LHCN-M2 (cell line): ENCODE measurements around the gene C10orf53. TPM values are rescaled to one million over a fixed set of nuclear protein-coding genes. Genes with fewer than 3 reads are reported as not detected.
"Not testable (repeated sequence)": the region's sequence is repeated elsewhere in the genome, so short reads cannot be mapped to it uniquely, and the experiment has no call there.

Experiments
- DNase-seq: peaks from one replicate; pipeline ENCODE4 v3.0.0-alpha.2; 2012; ENCODE audit warnings: low read depth
- total RNA-seq: library from RNA; depleted of rRNA; stranded (reverse); fragments of >200 nt; gene quantifications from 2 replicates; pipeline ENCODE4 v1.2.3, GENCODE V29; 2014

Gene C10orf53
- total RNA-seq, 1 experiment from 2014 or later: not detected

DNA sequence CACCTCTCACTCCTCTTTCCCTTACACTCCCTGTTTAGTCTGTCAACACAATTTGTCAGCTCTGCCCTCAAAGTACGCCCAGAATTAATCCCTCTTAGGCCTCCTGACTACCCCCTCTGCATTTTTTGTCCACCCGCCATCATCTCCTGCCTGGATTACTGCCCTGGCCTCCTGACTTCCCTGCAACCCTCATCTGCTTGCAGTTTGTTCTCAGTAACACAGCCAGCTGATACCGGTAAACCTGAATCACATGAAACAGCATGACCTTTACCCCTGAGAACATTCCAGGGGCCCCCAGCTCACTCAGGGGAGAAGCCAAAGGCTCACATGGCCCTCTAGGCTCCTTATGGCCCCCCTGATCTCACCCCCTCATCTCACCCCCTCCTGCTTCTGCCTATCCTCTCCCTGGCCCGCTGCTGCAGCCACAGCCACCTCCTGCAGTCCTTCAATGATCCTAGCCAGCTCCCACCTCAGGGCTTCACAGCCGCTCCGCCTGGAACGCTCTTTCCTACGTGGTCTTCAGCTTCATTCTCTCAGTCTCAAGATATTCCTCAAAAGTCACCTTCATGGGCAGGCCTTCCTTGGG, 8.9 kb downstream of the C10orf53 start:
- no peak for DNase-seq

DNA sequence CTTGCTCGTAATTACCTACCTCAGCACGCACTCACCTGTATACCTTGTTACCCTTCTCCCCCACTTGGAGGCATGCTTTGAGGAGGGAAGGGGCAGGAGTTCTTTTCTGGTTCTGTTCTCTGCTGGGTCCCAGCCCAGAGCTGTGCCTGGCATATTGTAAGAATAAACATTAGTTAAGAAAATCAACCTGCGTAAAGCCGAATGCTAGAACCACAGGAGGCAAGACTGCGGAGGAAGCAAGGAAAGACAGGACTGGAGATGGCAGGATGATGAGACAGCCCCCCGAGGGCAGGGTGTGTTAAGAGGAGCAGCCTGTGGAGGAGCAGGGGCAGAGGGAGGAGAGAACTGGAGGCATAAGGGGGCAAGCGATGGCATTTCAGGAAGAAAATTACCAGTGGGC, 9.5 kb downstream of the C10orf53 start:
- DNase-seq: no peak

DNA sequence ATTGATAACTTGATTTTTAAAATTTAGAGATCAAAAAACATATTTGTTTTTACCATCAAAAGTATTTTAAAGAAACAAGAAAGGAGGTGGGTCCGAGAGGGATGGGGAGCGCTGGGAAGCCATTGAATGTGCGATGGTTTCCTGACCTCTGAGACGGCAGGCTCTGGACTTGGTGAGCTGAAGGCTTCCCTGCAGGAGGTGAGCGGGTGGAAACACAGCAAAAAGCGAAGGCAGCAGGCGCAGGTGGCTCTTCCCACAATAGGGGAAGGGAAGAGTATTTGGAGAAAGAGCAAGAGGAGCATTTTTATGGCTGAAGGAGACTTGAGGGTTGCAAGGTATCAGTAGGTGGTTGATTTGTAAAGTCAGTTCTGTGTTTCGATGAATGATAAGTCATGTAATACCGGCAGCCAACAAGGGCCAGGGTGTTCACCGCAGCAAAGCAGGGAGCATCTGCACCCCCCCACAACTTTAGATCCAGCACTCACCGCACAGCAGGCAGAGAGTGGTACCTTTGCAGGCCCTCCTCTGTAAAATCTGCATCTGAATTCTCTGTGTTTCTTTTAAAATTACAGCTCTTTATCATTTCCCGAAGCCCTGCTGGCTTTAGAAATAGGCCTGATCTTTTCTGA, 10.5 kb downstream of the C10orf53 start:
- no peak for DNase-seq

DNA sequence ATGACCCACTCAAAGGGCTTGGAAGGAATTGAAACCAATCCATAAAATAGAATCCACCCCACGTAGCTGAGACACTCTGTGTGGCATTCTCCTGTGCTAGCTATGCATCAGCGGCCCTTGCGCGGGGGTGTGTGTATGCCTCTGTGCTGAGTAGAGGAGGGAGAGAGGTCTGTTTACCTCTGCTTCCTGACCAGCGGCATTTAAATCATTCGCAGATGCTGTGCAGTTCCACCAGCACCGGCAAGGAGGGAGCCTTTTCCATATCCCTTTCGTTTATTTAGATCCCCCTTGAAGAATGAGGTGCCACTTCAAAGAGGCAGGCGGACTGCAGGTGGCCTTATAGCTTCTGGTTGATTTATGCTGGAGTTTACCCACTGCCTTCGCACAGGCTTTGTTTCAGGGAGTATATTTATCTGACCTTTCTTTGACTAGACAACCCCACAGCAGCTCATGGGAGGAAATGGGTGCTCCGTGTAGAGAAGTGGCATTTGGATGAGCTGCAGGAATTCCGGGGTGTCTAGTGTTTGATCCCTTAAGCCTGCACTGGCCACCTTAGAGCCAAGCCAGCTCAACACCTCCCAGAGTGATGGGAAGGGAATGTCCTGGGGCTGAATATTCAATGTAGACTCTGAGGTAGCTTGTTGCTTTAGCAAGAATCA, 11.4 kb downstream of the C10orf53 start:
- no peak for DNase-seq

DNA sequence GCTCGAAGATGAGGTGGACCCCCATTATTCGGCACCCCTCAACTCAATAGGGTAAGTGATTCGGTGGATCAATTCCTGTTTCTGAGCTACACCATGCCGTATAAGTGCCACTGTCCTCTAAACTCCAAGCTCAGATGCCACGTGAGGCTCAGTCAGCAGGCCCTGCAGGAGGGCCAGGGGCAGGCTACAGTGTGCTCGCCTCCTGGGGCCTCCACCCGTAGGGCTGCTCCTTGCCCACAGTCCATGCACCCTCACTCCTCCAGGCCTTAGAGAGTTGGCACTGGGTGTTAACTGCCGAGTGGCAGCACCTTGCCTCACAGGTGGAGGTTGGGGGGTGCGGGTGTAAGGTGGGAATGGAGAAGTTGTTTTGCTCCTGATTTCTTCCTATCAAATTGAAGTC, 12.1 kb downstream of the C10orf53 start:
- no peak for DNase-seq

DNA sequence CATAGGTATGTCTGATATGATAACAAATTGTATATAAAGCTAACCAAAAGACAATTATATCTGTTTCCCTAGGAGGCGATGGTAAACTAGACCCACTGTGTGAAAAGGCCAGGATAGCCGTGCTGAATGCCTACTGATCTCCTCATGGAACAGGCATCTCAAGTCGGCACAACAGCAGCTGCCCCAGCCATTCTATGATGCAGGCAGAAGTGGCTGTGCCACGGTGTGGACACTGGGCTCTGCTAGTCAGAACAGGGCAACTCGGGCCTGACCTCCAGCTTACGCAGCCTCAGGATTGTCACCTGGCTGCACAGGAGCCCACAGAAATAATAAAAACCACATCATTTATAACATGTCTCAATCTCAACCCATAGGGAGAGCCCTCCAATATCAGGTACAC, 15.0 kb downstream of the C10orf53 start:
- DNase-seq: no peak

DNA sequence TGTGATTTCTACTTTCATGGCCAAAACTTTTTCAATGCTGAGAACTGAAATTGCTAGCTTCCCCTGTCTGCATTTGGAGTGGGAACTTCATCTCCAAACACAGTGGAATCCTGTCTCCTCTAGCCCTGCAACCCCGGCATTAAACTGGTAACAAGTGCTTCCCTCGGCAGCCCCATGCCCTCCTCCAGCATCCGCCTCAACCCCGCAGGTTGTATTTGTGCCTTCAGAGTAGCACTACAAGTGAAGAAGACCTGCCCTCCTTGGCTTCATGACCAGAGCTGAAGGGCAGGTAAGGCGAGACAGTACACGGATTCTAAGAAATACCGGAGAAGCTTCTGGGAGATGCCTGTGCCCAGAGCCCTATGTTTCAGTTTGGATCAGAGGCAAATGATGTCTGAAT, 16.9 kb downstream of the C10orf53 start:
- no peak for DNase-seq

DNA sequence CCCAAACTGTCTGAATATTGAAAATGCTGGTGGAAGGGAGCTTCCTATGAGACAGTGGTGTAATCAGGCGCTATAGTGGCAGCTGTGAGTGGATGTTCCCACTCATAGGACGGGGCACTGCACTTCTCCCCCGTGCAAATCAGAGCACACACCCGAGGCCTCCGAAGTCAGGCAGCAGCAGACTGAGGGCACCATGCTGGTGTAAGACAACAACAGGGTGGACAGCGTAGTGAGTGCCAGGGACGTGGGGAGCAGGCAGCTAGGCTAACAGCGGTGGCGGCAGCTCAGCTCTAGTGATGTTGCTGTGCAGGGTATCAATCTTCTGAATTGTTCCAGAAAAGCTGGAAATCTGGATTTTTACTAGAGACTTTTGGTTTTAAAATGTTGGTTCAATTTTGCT, 19.2 kb downstream of the C10orf53 start:
- no peak for DNase-seq

DNA sequence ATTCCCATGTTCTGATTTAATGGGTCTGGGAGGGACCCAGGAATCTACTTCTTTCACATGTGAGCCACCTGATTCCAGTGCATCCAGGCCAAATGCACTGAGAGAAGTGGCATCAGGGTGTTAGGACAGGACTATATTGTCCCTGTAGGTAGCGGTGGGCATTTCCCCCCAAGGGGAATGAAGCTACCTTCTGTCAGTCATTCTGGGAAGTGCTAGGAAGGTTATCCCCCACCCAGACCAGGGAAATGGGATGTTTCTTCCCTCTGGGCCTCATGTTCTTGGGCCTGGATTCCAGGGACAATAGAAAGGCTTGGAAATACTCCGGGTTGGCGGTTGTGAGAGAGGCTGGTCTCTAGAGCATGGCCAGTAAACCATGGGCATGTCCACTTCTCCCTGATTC, 20.8 kb downstream of the C10orf53 start:
- no peak for DNase-seq

DNA sequence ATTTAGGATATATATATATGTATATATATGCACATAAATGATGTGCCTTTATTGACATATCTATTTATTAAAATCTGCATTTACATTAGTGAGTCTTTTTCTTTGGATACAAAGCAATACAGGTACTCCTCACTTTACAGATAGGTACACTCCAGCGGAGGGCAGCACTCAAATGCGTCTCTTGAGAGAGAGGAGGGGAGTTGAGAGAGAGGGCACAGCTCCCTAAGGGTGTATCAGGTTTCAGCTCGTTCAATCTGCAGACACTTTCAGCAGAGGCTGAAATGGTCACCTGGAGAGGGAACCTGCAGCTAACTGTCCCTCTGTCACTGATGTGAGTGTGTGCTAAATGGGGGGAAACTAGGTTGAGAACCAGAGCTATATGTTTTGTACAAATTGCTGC, 21.5 kb downstream of the C10orf53 start:
- no peak for DNase-seq

DNA sequence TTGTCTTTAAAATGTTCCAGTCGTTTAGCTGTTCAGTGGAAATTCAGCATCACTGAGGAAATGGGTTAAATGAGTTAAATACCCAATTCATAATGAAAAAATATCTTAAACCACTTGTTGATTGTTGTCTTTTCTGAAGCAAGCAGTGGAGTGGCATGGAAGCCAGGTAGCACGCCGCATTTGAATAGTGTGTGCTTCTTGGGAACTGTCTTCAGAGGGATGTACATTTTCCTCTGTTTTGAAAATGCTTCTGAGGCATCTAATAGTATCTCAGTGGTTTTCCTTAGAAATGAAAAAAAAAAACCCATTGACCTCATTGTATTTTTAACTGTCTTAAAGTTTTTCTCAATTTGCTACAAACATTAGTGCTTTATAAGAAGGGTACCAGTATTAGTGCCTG, 28.1 kb downstream of the C10orf53 start:
- DNase-seq: no peak

DNA sequence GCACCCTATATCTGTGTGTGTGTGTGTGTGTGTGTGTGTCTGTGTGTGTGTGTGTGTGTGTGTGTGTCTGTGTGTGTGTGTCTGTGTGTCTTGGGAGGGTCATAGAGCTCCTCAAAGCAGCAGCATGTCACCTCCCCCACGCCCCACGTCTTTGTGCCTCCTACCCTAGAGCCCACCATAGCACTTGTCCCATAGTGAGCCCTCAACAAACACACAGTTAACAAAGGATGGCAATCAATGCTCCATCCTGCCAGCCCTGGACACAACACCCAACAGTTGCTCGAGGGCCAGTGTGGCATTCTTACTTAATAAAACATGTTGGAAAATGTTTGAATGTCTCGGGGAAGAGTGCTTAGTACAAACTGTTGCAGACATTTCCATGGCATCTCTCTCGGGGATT, 30.5 kb downstream of the C10orf53 start:
- DNase-seq: no peak

DNA sequence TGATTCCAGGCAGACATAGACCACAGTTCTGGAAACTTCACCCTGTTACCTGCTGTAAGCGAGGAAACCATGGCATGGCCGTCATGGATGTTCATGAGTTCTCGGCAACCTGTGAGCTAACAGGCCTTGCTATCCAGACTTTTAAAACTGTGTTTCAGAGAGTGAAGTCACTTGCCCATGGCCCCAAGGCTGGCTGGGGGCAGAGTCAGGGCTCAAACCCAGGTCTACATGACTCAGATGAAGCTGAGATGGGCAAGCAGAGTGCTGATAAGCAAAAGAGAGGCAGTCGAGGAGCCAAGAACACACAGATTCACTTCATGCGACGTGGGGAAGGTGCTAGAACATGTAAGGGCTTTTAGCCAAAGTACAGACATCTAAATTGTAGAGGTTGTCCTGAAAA, 31.5 kb downstream of the C10orf53 start:
- DNase-seq: no peak

DNA sequence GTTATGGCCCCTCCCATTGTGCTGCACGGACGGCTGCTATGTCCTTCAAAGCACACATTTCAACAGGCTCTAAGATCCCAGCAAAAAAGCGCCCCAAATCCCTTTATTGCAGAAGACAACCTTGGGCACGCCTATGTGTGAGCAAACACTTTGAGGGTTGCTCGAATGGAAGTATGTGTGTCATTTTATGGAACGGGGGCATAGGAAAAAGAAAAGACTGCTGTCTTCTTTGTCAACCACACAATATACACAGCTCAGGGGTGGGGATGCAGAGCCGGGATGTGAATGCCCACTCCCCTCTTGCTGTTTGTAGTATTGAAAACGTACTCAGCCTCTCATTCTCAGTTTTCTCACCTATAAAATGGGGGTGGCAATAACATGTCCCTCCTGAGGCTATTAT, 32.0 kb downstream of the C10orf53 start:
- DNase-seq: no peak

DNA sequence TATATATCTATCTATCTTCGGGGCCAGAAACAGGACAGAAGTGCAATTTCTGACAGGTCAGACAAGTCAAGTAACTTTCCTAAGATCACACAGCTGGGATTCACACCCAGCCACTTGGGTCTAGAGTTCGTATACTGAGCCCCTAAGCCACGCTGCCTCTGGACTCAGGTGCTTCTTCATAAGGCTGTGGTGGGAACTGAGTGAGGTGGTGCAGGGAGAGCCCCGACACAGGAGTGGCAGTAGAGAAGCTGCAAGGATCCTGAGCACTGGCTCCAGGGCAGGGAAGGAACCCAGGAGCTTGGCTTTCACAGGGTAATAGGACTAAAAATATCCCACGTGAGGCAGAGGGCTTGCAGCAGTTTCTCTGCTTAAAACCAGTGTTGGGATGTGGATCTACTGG, 33.8 kb downstream of the C10orf53 start:
- no peak for DNase-seq

DNA sequence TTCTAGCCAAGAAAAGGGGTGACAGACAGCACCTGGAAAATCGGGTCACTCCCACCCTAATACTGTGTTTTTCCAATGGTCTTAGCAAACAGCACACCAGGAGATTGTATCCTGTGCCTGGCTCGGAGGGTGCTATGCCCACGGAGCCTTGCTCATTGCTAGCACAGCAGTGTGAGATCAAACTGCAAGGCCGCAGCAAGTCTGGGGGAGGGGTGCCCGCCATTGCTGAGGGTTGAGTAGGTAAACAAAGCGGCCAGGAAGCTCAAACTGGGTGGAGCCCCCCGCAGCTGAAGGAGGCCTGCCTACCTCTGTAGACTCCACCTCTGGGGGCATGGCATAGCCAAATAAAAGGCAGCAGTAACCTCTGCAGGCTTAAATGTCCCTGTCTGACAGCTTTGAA, 35.7 kb downstream of the C10orf53 start:
- DNase-seq: not testable (repeated sequence)

DNA sequence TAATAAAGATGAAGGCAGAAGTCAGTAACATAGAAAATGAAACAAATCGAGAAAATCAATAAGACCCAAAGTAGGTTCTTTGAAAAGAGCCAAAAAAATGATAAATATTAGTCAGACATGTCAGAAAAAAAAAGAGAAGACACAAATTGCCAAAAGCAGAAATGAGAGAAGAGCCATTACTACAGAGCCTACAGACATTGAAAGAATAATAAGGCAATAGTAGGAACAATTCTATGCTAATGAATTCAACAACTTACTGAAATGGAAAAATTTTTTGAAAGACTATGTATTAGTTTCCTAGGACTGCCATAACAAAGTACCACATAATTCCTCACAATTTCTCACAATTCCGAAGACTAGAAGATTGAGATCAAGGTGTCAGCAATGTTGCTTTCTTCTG, 47.1 kb downstream of the C10orf53 start:
- no peak for DNase-seq

DNA sequence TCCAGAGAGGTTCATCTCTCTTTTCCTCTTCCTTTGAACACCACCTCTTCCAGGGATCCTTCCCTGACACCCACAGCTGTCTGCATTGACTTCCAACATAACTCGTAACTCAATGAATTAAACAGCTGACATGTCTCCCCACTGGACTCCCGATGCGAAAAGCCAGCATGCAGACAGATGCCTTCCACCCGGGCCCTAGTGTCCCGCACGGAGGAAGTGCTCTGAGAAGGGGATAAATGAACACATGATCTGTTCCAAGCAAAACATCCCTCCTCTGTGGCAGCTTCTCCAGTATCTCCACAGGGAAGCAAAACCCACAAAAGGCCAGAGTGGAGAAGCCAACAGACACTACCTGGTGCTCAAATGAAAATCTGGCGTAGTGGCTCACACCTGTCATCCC, 54.4 kb downstream of the C10orf53 start:
- peak; percentile 0 for DNase-seq

DNA sequence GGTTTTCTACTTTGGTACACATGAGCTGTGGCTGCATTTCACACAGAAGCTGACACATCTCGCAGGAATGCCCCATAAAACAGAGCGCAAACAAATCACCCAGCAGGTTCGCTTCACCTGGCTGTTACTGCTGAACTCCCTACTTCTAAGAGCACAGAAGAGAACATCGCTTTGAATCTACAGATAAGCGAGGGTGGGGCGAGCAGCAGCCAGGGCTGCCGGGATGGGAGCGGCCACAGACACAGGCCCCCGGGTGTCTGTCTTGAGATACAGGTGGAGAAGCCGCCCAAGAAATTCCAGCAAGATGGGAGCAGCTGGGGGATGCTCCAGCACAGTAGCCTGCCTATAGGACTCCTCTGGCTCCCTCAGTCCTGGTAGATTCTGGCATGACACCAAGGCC, 55.2 kb downstream of the C10orf53 start:
- no peak for DNase-seq

DNA sequence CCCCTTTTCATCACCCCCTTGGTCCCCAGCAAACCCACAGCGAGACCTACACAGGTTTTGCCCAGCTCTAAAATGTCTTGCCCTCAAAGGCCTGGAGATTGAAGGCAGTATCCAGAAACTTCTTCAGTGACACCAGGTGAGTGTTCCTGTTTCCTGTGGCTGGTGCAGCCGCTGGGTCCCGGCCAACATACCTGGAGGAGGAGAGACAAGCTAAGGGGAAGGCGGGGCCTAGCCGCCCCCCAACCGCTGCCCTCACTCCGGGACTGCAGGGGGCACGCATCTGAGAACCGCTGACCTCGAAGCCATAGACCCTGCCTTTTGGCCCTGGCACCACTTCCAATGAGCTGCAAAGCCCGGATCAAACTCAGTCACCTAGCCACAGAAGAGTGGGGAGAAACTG, 55.7 kb downstream of the C10orf53 start:
- no peak for DNase-seq

DNA sequence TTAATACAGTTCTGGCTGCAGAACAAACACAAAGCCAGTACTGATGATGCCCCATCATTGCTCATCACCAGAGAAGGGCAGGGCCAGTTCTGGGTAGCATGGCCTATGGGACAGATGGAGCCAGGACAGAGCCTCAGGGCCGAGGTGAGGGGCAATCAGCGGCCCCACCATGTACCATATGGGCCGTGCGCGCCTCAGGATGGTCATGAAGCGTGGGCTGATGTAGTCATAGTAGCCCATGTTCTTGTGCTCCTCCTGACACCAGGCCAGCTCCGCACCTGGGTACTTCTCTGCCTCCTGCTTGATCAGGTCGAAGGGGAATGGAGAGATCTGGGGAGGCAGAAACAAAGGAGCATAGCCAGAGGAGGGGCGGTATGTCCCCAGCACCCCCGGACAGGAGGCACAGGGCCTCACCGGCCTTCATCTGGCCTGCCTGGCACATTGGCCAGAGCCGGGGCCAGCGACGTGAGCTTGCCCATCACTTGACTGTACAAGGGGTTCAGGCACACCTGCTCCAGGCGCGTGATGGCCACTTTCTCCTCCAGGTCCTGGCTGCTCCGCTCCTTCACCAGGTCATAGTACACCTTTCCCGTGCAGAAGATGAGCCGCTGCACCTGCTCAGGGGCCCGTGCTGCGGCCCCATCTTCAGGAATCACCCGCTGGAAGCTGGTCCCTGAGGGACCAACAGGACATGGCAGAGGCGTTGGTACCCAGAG, 56.6 kb downstream of the C10orf53 start:
- DNase-seq: no peak

DNA sequence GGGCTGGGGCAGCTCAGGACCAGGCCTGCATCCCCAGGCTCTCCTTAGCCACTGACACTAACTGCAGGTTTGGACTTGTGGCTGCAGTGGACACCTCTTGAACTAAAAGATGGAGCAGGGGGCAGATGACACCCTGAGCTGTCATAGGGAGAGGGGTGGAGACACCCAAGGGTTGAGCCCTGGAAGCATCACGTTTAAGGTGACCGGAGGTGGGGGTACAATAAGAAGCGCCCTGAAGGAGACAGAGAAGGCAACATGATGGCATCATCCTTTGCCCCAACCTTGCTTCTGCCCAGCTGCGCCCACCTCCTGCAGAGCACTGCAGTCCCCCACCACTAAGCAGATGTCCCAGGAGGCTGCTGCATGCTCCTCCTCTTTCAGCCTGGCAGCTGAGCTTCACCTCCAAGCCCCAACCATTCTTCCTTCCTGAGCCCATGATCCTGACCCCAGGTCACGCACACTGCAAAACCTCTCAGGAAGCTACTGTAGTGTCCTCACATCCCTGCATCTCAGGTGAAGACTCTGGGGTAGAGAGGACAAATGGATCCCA, 57.2 kb downstream of the C10orf53 start:
- no peak for DNase-seq
